Measurements from ENCODE around the gene TOX2.

Gene TOX2

DNA sequence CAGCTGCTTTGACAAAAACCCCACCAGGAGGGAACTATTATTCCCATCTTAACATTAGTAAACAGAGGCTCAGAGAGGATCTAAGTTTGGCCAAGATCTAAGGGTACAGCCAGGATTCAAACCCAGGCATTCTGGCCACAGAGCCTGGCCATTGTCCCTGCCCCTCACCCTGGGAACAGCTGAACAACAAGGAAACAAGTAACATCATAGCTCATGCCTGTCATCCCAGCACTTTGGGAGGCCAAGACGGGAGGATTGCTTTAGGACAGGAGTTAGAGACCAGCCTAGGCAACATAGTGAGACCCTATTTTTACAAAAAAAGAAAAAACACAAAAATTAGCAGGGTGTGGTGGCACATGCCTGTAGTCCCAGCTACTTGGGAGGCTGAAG, 27.5 kb downstream of the TOX2 start:
- peaks cover 50% of the 10 kb centered on the region for H3K4me1 Mint-ChIP-seq (ENCODE audit: low read depth)
- no peak overlapping the region for H3K27ac Mint-ChIP-seq

DNA sequence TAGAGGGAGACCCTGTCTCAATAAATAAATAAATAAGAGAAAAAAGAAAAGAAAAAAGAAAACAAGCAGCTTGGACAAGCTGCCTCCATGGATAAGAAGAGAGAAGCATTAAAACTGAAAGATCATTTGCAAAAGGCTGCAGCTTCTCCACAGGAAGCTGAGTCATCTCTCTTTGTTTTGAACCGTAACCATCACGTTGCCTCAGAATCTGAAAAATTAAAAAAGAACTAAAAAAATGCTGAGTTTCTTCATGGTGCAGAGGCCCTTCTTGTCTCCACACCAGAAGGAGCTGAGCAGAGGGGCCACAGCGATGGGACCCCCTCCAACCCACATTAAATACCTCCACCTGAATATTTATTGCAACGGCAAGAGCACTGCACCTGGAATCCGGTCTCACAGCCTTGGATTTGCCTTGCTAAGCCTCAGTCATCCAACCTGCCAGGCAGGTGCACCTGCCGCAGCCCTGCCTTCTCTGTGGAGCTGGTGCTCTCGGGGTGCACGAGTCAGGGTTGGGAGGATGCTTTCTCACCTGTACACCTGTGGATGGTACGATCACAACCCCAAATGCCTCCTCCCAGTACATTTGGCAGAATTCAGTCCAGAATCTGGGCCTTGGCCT, 28.1 kb downstream of the TOX2 start:
- peaks cover 55% of the 10 kb centered on the region for H3K4me1 Mint-ChIP-seq (ENCODE audit: low read depth)
- H3K27ac Mint-ChIP-seq: peak overlapping the region; percentile 50
- H3K27me3 Mint-ChIP-seq: peaks cover 7% of the 10 kb centered on the region

More for the DNA sequence above, 27.5 kb downstream of the TOX2 start:
- H3K27me3 Mint-ChIP-seq: peaks cover 3% of the 10 kb centered on the region
- H3K9me3 Mint-ChIP-seq (ENCODE audit: low read depth): no peaks in the 10 kb centered on the region
- H3K36me3 Mint-ChIP-seq: no peaks in the 10 kb centered on the region
- H3K4me3 Mint-ChIP-seq: no peak overlapping the region

DNA sequence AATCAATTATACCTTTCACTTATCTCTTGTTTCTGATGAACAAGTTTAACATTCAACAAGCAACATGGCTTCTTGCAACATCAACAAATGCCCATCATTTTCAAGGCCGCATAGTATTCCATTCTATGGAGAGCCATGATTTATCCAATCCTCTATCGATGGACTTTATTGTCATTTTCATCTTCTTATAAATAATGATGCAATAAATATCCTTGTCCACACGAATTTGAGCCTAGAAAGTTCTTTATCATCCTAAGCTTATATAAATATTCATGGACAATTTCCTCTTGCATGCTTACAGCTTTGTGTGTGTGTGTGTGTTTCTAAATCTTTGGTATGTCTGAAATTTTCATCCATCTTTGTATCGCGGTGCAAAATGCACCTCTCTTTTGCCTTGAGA, 29.1 kb downstream of the TOX2 start:
- no peaks in the 10 kb centered on the region for H3K9me3 Mint-ChIP-seq (ENCODE audit: low read depth)
- no peak overlapping the region for H3K4me3 Mint-ChIP-seq
- H3K27me3 Mint-ChIP-seq: peaks cover 7% of the 10 kb centered on the region
- H3K36me3 Mint-ChIP-seq: no peaks in the 10 kb centered on the region
- no peak overlapping the region for H3K27ac Mint-ChIP-seq
- H3K4me1 Mint-ChIP-seq (ENCODE audit: low read depth): peaks cover 61% of the 10 kb centered on the region

More for the DNA sequence above, 28.1 kb downstream of the TOX2 start:
- Mint-ChIP-seq H3K36me3 (no peaks in the 10 kb centered on the region), H3K4me3 (peak overlapping the region; percentile 20), H3K9me3 (ENCODE audit: low read depth) (no peaks in the 10 kb centered on the region)

DNA sequence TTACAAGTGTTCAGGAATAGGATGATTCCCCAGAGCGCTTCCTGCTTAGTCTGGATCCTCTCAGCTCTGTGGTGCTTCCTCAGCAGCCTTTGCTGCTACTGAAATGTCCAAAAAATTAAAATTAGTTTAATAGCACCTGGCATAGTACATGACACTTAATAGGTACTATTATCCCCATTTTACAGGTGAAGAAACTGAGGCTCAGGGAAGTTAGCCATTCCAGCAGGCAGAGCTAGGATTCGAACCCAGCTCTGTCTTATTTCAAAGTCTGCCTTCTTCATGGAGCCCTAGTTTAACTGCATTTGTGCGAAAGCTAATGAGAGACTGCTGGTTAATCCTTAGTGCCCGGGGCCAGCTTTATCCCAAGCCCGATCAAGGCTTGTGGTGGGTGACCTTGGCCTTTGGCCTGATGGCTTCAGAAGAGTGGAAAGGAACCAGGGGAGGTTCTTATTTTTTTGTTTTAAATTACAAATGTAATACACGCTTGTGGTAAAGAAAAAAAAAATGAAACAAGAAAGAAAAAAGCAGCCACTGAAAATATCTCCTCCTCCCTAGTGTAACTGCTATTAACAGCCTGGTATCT, 30.1 kb downstream of the TOX2 start:
- H3K9me3 Mint-ChIP-seq (ENCODE audit: low read depth): no peaks in the 10 kb centered on the region
- no peaks in the 10 kb centered on the region for H3K36me3 Mint-ChIP-seq
- peaks cover 5% of the 10 kb centered on the region for H3K27me3 Mint-ChIP-seq
- H3K4me1 Mint-ChIP-seq (ENCODE audit: low read depth): peaks cover 71% of the 10 kb centered on the region
- no peak overlapping the region for H3K4me3 Mint-ChIP-seq
- H3K27ac Mint-ChIP-seq: no peak overlapping the region

DNA sequence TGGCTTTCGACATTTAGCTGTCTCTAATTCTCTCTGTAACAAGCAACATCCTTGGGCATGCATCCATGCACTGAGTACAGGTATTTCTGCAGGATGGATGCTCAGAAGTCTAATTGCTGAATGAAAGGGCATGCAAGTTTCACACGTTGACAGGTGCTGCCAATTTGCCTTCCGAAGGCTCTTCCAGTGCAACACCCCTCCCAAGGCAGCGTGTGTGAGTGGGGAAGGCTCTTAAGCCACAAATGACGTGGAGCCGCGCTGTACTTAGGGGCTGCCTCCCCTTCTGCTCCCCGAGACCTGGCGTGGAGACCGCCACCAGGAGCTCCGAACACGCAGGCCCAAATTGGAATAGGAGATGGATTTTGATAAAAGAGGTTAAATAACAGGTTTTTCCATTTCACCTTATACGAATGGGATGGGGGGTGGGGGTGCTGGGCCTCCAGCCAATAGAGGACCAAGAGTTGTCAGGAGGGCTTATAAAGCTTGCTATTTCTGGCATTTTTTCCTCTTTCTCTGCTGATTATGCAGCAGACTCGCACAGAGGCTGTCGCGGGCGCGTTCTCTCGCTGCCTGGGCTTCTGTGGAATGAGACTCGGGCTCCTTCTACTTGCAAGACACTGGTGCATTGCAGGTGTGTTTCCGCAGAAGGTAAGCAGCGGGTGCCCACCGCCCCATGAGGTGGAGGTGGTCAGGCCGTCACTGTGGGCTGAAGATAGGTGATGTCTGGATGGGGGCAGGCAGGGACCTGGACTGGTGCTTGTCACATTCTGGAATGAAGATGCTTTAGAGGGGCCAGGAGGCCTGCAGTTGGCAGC, 30.9 kb downstream of the TOX2 start:
- H3K27me3 Mint-ChIP-seq: peaks cover 6% of the 10 kb centered on the region
- peaks cover 80% of the 10 kb centered on the region for H3K4me1 Mint-ChIP-seq (ENCODE audit: low read depth)
- H3K36me3 Mint-ChIP-seq: no peaks in the 10 kb centered on the region
- no peak overlapping the region for H3K4me3 Mint-ChIP-seq
- H3K27ac Mint-ChIP-seq: no peak overlapping the region
- H3K9me3 Mint-ChIP-seq (ENCODE audit: low read depth): no peaks in the 10 kb centered on the region

DNA sequence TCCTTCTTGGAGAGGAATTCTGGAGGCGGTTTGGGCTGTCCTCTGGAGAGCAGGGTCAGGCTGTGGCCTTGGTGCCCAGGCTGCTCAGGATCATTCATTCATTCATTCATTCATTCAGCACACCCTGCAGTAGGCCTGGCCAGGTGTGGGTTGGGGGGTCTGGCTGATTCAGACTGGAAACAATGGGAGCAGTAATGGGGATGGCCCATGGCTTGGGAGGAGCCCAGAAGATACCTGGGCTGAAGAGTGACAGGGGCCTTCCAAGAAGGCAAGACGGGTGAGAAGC, 31.5 kb downstream of the TOX2 start:
- H3K4me1 Mint-ChIP-seq (ENCODE audit: low read depth): peaks cover 81% of the 10 kb centered on the region
- H3K4me3 Mint-ChIP-seq: no peak overlapping the region
- peaks cover 6% of the 10 kb centered on the region for H3K27me3 Mint-ChIP-seq
- H3K9me3 Mint-ChIP-seq (ENCODE audit: low read depth): no peaks in the 10 kb centered on the region
- H3K27ac Mint-ChIP-seq: peak overlapping the region; percentile 46
- no peaks in the 10 kb centered on the region for H3K36me3 Mint-ChIP-seq

DNA sequence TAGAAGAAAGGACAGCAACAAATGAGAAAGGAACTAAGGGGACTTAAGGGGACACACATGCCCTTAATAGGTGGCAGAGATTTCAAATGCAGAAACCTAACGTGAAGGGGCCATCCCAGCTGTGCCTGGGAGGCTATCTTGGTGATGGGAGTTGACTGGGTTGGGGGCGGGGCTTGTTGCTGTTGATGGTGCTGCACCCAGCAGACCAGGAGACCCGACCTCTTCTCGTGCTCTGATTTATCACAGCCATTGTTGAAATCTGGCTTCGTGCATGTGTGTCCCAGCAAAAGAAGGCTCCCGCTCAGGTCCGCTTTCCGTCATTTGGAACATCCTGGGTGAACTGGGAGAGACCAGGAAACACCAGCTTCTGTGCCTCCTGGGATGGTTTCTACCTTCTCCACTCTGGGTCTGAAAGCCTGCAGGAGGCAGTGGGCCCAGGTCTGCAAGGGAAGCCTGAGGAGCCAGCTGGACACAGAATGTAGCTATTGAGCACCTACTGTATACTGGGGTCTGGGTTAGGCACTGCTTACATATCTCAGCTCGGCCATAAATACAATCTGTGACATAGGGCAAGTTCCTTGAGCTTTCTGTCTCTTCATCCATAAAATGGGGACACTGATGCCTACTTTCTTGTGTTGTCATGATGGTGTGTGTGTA, 32.1 kb downstream of the TOX2 start:
- Mint-ChIP-seq H3K4me3 (no peak overlapping the region), H3K27ac (no peak overlapping the region), H3K9me3 (ENCODE audit: low read depth) (no peaks in the 10 kb centered on the region), H3K27me3 (peaks cover 6% of the 10 kb centered on the region), H3K4me1 (ENCODE audit: low read depth) (peaks cover 81% of the 10 kb centered on the region), H3K36me3 (no peaks in the 10 kb centered on the region)

DNA sequence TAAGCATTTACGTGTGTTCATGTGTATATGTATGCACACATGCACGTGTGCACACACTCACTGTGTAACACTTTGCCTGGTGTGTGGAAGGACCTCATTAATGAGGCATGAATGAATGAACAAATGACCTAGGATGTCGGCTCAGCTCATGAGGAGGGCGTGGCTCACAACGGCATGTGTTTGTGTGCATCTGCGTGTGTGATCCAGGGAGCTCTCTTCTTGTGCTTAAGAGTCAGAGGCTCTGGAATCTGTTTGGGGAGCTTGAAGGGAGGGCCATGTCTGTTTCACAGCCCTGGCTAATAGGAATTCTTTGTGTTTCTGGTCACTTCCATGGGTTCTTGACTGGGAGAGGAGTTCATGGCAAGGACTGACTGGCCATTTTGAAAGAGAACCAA, 32.7 kb downstream of the TOX2 start:
- no peaks in the 10 kb centered on the region for H3K36me3 Mint-ChIP-seq
- H3K9me3 Mint-ChIP-seq (ENCODE audit: low read depth): no peaks in the 10 kb centered on the region
- peaks cover 77% of the 10 kb centered on the region for H3K4me1 Mint-ChIP-seq (ENCODE audit: low read depth)
- H3K27me3 Mint-ChIP-seq: peaks cover 6% of the 10 kb centered on the region
- no peak overlapping the region for H3K27ac Mint-ChIP-seq
- no peak overlapping the region for H3K4me3 Mint-ChIP-seq

DNA sequence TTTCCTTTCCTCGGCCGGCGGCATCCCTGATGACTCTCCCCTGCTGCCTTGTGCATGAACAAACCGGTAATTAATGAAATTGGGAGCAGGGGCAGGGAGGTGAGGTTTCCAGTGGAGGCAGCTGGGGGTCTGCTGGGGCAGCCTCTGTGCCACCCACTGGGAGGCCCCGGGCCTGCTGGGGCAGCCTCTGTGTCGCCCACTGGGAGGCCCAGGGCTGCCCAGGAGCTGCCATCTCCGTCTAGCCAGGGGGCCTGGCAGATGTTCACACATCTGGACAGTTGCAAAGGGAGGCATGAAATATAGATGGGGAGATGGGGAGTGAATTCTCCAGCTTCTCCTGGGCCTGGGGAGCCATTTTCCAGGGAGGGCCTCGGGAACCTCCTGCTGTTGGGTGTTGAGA, 33.8 kb downstream of the TOX2 start:
- Mint-ChIP-seq H3K36me3 (no peaks in the 10 kb centered on the region), H3K27me3 (peaks cover 9% of the 10 kb centered on the region), H3K4me3 (no peak overlapping the region), H3K4me1 (ENCODE audit: low read depth) (peaks cover 75% of the 10 kb centered on the region), H3K27ac (no peak overlapping the region), H3K9me3 (ENCODE audit: low read depth) (no peaks in the 10 kb centered on the region)

DNA sequence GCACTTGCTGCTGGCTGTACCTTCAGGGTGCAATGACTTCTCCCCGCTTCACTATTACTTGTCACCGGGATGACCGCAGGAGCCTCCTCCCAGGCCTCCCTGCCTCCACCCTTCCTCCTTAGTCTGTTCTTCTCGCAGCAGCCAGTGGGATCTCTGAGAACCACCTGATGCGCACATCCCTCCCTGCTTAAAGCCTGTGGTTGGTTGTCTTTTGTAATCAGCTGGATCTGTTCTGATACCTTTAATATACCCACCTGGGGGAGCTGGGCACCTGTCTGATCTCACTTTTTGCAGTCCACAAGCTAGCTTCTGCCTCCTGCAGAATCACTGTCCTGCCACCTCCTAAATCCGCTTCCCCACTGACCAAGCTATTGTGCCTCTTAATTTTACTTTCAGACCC, 34.6 kb downstream of the TOX2 start:
- H3K27ac Mint-ChIP-seq: peak overlapping the region; percentile 61
- H3K36me3 Mint-ChIP-seq: no peaks in the 10 kb centered on the region
- H3K4me1 Mint-ChIP-seq (ENCODE audit: low read depth): peaks cover 79% of the 10 kb centered on the region
- peak overlapping the region; percentile 69 for H3K4me3 Mint-ChIP-seq
- H3K9me3 Mint-ChIP-seq (ENCODE audit: low read depth): no peaks in the 10 kb centered on the region
- peaks cover 9% of the 10 kb centered on the region for H3K27me3 Mint-ChIP-seq

DNA sequence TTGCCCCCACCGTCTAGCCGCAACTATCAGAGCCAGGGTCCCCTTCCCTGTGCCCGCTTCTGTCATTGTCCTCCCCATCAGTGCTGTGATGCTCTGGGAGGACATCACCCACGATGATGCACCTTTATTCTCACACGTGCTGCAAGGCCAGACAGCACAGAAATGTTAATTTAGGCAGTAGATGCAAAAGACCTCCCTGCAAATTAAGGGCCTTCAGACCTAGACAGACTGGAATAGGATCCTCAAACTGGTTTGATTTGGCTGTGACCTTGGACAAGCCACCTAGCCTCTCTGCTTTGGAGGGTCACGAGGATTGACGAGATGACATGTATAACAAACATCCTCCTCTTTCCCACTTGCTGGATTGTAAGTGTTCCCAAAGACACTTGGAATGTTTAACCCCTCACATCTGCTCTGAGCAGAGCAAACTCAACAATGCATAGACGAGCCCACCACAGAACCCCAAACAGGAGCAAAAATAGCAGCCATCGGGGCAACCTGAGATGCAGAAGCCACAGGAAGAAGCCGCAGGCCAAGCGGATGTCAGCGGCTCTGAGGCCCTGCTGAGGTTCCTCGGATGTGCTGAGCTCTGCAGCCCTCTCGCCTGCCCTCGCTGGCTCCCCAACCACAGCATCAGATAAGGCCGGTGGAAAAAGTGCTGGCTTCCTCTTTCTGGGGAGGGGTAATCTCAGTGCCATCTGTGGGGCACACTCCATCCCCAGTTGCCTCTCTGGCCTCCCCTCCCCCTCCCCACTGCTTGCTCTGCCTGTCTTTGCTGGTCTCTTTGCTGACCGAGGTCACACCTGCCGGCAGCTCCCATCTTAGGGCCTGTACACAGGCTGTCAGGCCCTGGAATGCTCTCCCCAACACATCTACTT, 35.3 kb downstream of the TOX2 start:
- H3K9me3 Mint-ChIP-seq (ENCODE audit: low read depth): no peaks in the 10 kb centered on the region
- H3K36me3 Mint-ChIP-seq: no peaks in the 10 kb centered on the region
- peak overlapping the region; percentile 69 for H3K4me3 Mint-ChIP-seq
- peak overlapping the region; percentile 61 for H3K27ac Mint-ChIP-seq
- H3K27me3 Mint-ChIP-seq: peaks cover 9% of the 10 kb centered on the region
- peaks cover 84% of the 10 kb centered on the region for H3K4me1 Mint-ChIP-seq (ENCODE audit: low read depth)

DNA sequence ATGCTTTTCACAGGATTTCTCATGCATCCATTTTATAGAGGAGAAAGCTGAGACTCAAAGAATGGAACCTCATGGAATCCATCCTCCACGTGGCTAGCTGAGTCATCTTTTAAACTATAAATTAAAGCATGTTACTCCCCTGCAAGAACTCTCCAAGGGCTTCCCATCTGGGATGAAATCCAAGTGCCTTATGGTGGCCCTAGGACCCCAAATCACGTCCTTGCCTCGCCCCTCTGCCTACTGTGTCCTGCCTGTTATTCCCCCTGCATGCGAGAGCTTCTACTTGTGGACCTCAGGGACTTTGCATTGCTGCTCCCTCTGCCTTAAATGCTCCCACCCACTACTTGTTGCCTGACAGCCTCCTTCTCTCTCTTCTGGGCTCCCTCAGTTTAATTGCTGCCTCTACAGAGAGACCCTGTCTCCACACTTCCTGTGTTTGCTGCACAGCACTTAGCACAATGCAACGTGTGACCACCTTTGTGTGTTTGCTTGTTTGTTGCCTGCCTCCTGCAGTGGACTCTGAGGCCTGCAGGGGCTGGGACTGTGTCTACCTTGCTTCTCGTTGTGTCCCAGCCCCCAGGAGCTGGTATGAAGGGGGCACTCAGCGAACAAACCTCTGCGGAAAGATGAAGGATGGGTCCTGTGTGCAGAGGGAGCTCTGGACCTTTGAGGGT, 39.4 kb downstream of the TOX2 start:
- peaks cover 4% of the 10 kb centered on the region for H3K27me3 Mint-ChIP-seq
- H3K36me3 Mint-ChIP-seq: peaks cover 9% of the 10 kb centered on the region
- H3K4me1 Mint-ChIP-seq (ENCODE audit: low read depth): peaks cover 81% of the 10 kb centered on the region
- H3K9me3 Mint-ChIP-seq (ENCODE audit: low read depth): no peaks in the 10 kb centered on the region
- H3K4me3 Mint-ChIP-seq: peak overlapping the region; percentile 49
- H3K27ac Mint-ChIP-seq: peak overlapping the region; percentile 61

DNA sequence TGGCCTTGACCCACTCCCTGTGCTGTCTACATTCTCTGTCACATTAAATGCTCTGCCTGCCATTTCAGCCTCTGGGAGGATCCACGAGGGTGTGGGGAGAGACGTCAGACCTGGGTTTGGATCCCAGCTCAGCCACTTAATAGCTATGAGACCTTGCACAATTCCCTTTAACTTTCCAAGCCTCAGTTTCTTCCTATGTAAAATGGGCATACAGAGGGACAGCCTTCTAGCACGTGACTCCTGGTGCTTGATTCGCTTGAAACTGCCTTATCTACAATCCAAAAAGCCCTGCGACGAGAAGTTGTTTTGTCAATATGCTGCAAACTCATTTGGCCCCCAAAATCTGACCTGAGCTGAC, 40.0 kb downstream of the TOX2 start:
- Mint-ChIP-seq H3K27me3 (peaks cover 4% of the 10 kb centered on the region), H3K4me3 (peak overlapping the region; percentile 49), H3K27ac (peak overlapping the region; percentile 61)

DNA sequence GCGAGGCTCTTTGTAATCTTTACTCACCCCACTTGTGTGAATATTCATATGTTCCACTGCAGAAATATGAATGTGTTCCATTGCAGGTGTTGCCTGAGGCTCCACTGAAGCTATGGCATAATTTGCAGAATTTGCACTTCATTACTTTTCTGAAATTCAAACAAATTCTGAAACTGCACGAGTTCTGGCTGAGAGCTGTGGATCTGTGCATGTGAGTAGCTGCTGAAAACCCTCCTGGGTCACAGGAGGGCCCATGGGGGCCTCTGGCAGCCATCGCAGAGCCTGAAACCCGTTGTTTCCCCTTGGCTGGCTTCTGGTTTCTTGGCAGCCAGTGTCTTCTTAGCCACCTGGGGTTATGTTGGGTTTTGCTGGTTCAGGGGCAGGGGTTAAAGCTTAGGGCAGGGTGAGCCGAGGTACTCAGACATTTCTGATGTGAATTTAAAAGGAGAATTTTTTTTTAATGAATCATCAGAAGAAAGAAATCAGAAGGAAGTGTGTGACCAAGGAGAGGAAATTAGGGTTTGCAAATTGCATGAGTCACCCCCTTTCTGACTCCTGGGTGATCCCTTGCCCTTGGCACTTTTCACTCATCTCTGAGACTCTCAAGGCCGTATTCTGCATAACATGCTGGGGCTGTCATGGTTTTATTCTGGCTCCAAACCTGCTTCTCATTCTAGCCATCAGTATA, 40.6 kb downstream of the TOX2 start:
- Mint-ChIP-seq H3K9me3 (ENCODE audit: low read depth) (no peaks in the 10 kb centered on the region), H3K4me3 (peak overlapping the region; percentile 49), H3K27me3 (peaks cover 3% of the 10 kb centered on the region), H3K36me3 (peaks cover 9% of the 10 kb centered on the region), H3K4me1 (ENCODE audit: low read depth) (peaks cover 81% of the 10 kb centered on the region), H3K27ac (peak overlapping the region; percentile 89)

More for the DNA sequence above, 40.0 kb downstream of the TOX2 start:
- Mint-ChIP-seq H3K4me1 (ENCODE audit: low read depth) (peaks cover 81% of the 10 kb centered on the region), H3K9me3 (ENCODE audit: low read depth) (no peaks in the 10 kb centered on the region), H3K36me3 (peaks cover 9% of the 10 kb centered on the region)
